Activated CD8-positive, alpha-beta T cell treated with anti-CD3 and anti-CD28 coated beads for 36 hours (primary cell): ENCODE measurements around the gene OTOF. TPM values are rescaled to one million over a fixed set of nuclear protein-coding genes. Genes with fewer than 3 reads are reported as not detected.

ENCODE experiments used
- ATAC-seq: fragments of 200-7000 bp; cut with Tn5 transposase; one replicate; pipeline ENCODE4 v1.10.0; 2021; ENCODE audit warnings: mild to moderate bottlenecking, moderate library complexity
- CTCF ChIA-PET: fragments of 350-600 bp; sonication (Branson Sonifier 250); formaldehyde crosslinking; loops from one replicate; lab custom pipeline; 2021; ENCODE audit warnings: antibody characterized with exemption; lab: Charles Lee
- POLR2A ChIA-PET: fragments of 350-600 bp; sonication (Branson Sonifier 250); formaldehyde crosslinking; loops from one replicate; lab custom pipeline; 2021; ENCODE audit warnings: antibody characterized with exemption; lab: Charles Lee
- DNase-seq: peaks from one replicate; pipeline ENCODE4 v3.0.0-alpha.2; 2020
- H3K27ac Mint-ChIP-seq: one replicate; pipeline ENCODE4 v1.8.0; 2021; ENCODE audit warnings: mild to moderate bottlenecking, mixed read lengths
- H3K27me3 Mint-ChIP-seq: one replicate; pipeline ENCODE4 v1.8.0; 2021; ENCODE audit warnings: mixed read lengths
- H3K36me3 Mint-ChIP-seq: one replicate; pipeline ENCODE4 v1.8.0; 2021; ENCODE audit warnings: low read depth, mixed read lengths
- H3K4me1 Mint-ChIP-seq: one replicate; pipeline ENCODE4 v1.8.0; 2021; ENCODE audit warnings: low read depth, mixed read lengths
- H3K4me3 Mint-ChIP-seq: one replicate; pipeline ENCODE4 v1.8.0; 2021; ENCODE audit warnings: mild to moderate bottlenecking, moderate library complexity, mixed read lengths
- H3K9me3 Mint-ChIP-seq: one replicate; pipeline ENCODE4 v1.8.0; 2021; ENCODE audit warnings: mixed read lengths
- CTCF ChIP-seq: fragments of 200-600 bp; IDR thresholded peaks from one replicate; pipeline ENCODE4 v1.8.0; 2022; ENCODE audit warnings: antibody characterized with exemption, mild to moderate bottlenecking
- intact Hi-C: fragments of 100-400 bp; cut with micrococcal nuclease; formaldehyde crosslinking; loops from one replicate; pipeline ENCODE4 v1.10.0; 2022
- total RNA-seq, 2 experiments: library from RNA; stranded (reverse); gene quantifications; one replicate each; pipeline ENCODE4 v1.2.3, GENCODE V29; 2021

The OTOF gene
- total RNA-seq, 2 experiments from 2014 or later, result 0.60 to 0.81 TPM

- no peak for TF ChIP-seq CTCF
- ATAC-seq, result no peak
- H3K4me3 Mint-ChIP-seq, result no peak overlapping the region
- H3K9me3 Mint-ChIP-seq, result no peaks in the 10 kb centered on the region
- H3K4me1 Mint-ChIP-seq, result peaks cover 7% of the 10 kb centered on the region
- intact Hi-C loops, result no loop called here
- H3K27ac Mint-ChIP-seq, result no peak overlapping the region
- H3K36me3 Mint-ChIP-seq, result no peaks in the 10 kb centered on the region
- DNase-seq, result no peak
- ChIA-PET POLR2A (no interaction called here), CTCF (interaction anchor here (1.1 kb wide), 1 partner anchor 14 kb away, joined by 4 read pairs; no protein-coding TSS in a partner anchor)
- H3K27me3 Mint-ChIP-seq, result peaks cover 1% of the 10 kb centered on the region
Measured at GRCh38 chr2:26507088-26507487, 29.2 kb upstream of the OTOF start.

GRCh38 chr2:26506279-26506678 lies 28.4 kb upstream of the OTOF start:
- DNase-seq (no peak), ATAC-seq (no peak)
- POLR2A ChIA-PET, result no interaction called here
- intact Hi-C loops, result no loop called here
- TF ChIP-seq CTCF, result no peak
- Mint-ChIP-seq H3K27ac (no peak overlapping the region), H3K27me3 (peaks cover 1% of the 10 kb centered on the region), H3K4me1 (peaks cover 7% of the 10 kb centered on the region), H3K9me3 (no peaks in the 10 kb centered on the region), H3K4me3 (no peak overlapping the region), H3K36me3 (no peaks in the 10 kb centered on the region)
- CTCF ChIA-PET, result interaction anchor here (5.2 kb wide), 1 partner anchor 72 kb away, joined by 42 read pairs; no protein-coding TSS in a partner anchor

- intact Hi-C loops, result loop anchor here (5.0 kb wide), 1 partner anchor 73 kb away; no protein-coding TSS in a partner anchor
- H3K4me3 Mint-ChIP-seq, result peak overlapping the region; percentile 71
- ChIA-PET POLR2A (no interaction called here), CTCF (interaction anchor here (0.6 to 5.2 kb wide), 18 partner anchors 15 to 258 kb away, joined by 3 to 42 read pairs (median 5); no protein-coding TSS in a partner anchor)
- H3K27ac Mint-ChIP-seq, result peak overlapping the region; percentile 55
- no peak for TF ChIP-seq CTCF
- no peaks in the 10 kb centered on the region for H3K9me3 Mint-ChIP-seq
- peaks cover 7% of the 10 kb centered on the region for H3K4me1 Mint-ChIP-seq
- no peak for ATAC-seq
- no peaks in the 10 kb centered on the region for H3K36me3 Mint-ChIP-seq
- peaks cover 1% of the 10 kb centered on the region for H3K27me3 Mint-ChIP-seq
- DNase-seq, result no peak
Measured at GRCh38 chr2:26504002-26504401, 26.1 kb upstream of the OTOF start.

- peak; percentile 99 for ATAC-seq
- DNase-seq, result peak; percentile 89
- H3K4me1 Mint-ChIP-seq, result peaks cover 7% of the 10 kb centered on the region
- peak overlapping the region; percentile 71 for H3K4me3 Mint-ChIP-seq
- peak overlapping the region; percentile 76 for H3K27ac Mint-ChIP-seq
- peaks cover 1% of the 10 kb centered on the region for H3K27me3 Mint-ChIP-seq
- intact Hi-C loops, result loop anchor here (5.0 kb wide), 1 partner anchor 74 kb away; no protein-coding TSS in a partner anchor
- H3K9me3 Mint-ChIP-seq, result no peaks in the 10 kb centered on the region
- POLR2A ChIA-PET, result interaction anchor here (0.6 kb wide), 1 partner anchor 52 kb away, joined by 3 read pairs; no protein-coding TSS in a partner anchor
- no peaks in the 10 kb centered on the region for H3K36me3 Mint-ChIP-seq
- TF ChIP-seq CTCF, result peak; percentile 98
- CTCF ChIA-PET, result interaction anchor here (0.6 to 5.2 kb wide), 28 partner anchors 11 to 262 kb away, joined by 3 to 42 read pairs (median 4); no protein-coding TSS in a partner anchor
Measured at GRCh38 chr2:26503231-26503880, 25.4 kb upstream of the OTOF start.

GRCh38 chr2:26500406-26500805 lies 22.5 kb upstream of the OTOF start:
- DNase-seq (no peak), ATAC-seq (no peak)
- H3K36me3 Mint-ChIP-seq, result no peaks in the 10 kb centered on the region
- intact Hi-C loops, result loop anchor here (5.0 kb wide), 1 partner anchor 77 kb away; no protein-coding TSS in a partner anchor
- peaks cover 7% of the 10 kb centered on the region for H3K4me1 Mint-ChIP-seq
- H3K9me3 Mint-ChIP-seq, result no peaks in the 10 kb centered on the region
- H3K27me3 Mint-ChIP-seq, result peaks cover 5% of the 10 kb centered on the region
- no peak overlapping the region for H3K27ac Mint-ChIP-seq
- ChIA-PET POLR2A (interaction anchor here (1.0 kb wide), 1 partner anchor 19 kb away, joined by 3 read pairs; no protein-coding TSS in a partner anchor), CTCF (no interaction called here)
- no peak for TF ChIP-seq CTCF
- H3K4me3 Mint-ChIP-seq, result no peak overlapping the region
